Neural progenitor cell (in vitro differentiated cells): ENCODE results near the gene DIPK1B. TPM values are rescaled to one million over a fixed set of nuclear protein-coding genes. Genes with fewer than 3 reads are reported as not detected.

Source experiments
- DNase-seq: peaks from one replicate; pipeline ENCODE4 v3.0.0-alpha.2; 2016; ENCODE audit warnings: low spot score
- H2AFZ ChIP-seq: fragments of 200-600 bp; sonication (generic); replicated peaks from 2 replicates; pipeline ENCODE4 v1.6.1; 2016; ENCODE audit warnings: antibody characterized with exemption
- H3F3A ChIP-seq: fragments of 200-600 bp; sonication (generic); 2 replicates; pipeline ENCODE4 v1.6.1; 2016; ENCODE audit warnings: antibody characterized with exemption, low read depth
- H3K27ac ChIP-seq: fragments of 200-600 bp; sonication (generic); 2 replicates; pipeline ENCODE4 v1.5.1; 2016; ENCODE audit warnings: mild to moderate bottlenecking
- H3K27me3 ChIP-seq: fragments of 200-600 bp; sonication (generic); 2 replicates; pipeline ENCODE4 v1.6.1; 2016; ENCODE audit warnings: mild to moderate bottlenecking, moderate library complexity
- H3K36me3 ChIP-seq: fragments of 200-600 bp; sonication (generic); 2 replicates; pipeline ENCODE4 v1.5.1; 2016
- H3K4me1 ChIP-seq: fragments of 200-600 bp; sonication (generic); 2 replicates; pipeline ENCODE4 v1.6.1; 2016; ENCODE audit warnings: mixed run types
- H3K4me2 ChIP-seq: fragments of 200-600 bp; sonication (generic); 2 replicates; pipeline ENCODE4 v1.6.1; 2016
- H3K4me3 ChIP-seq: fragments of 200-600 bp; sonication (generic); 2 replicates; pipeline ENCODE4 v1.5.1; 2016
- H3K79me2 ChIP-seq: fragments of 200-600 bp; sonication (generic); 2 replicates; pipeline ENCODE4 v1.6.1; 2016; ENCODE audit warnings: low read depth
- H3K9ac ChIP-seq: fragments of 200-600 bp; sonication (generic); 2 replicates; pipeline ENCODE4 v1.6.1; 2016
- H3K9me3 ChIP-seq: fragments of 200-600 bp; sonication (generic); 2 replicates; pipeline ENCODE4 v1.5.1; 2016; ENCODE audit warnings: low read depth
- H4K20me1 ChIP-seq: fragments of 200-600 bp; sonication (generic); 2 replicates; pipeline ENCODE4 v1.6.1; 2016; ENCODE audit warnings: low read depth
- H3K27ac Mint-ChIP-seq: 3 replicates; pipeline ENCODE4 v1.8.0; 2021; ENCODE audit warnings: mixed read lengths
- H3K27me3 Mint-ChIP-seq: 2 replicates; pipeline ENCODE4 v1.8.0; 2022; ENCODE audit warnings: low read depth, mild to moderate bottlenecking, inconsistent platforms, moderate library complexity, mixed read lengths; ENCODE audit not compliant: insufficient read depth
- H3K36me3 Mint-ChIP-seq: 3 replicates; pipeline ENCODE4 v1.8.0; 2021; ENCODE audit warnings: mixed read lengths
- H3K4me1 Mint-ChIP-seq: 3 replicates; pipeline ENCODE4 v1.8.0; 2021; ENCODE audit warnings: mixed read lengths
- H3K4me3 Mint-ChIP-seq: 3 replicates; pipeline ENCODE4 v1.8.0; 2021; ENCODE audit warnings: mild to moderate bottlenecking, moderate library complexity, mixed read lengths
- H3K9me3 Mint-ChIP-seq: 3 replicates; pipeline ENCODE4 v1.8.0; 2020; ENCODE audit warnings: mixed read lengths
- EZH2 ChIP-seq: fragments of 200-600 bp; sonication (generic); IDR thresholded peaks from 2 replicates; pipeline ENCODE4 v1.6.1; 2017; ENCODE audit warnings: antibody characterized with exemption, mild to moderate bottlenecking, moderate library complexity
- EZH2phosphoT487 ChIP-seq: fragments of 200-600 bp; sonication (generic); IDR thresholded peaks from 2 replicates; pipeline ENCODE4 v1.6.1; 2017; ENCODE audit warnings: antibody characterized with exemption
- total RNA-seq: library from RNA; depleted of rRNA; stranded (reverse); fragments of >200 nt; gene quantifications from 2 replicates; pipeline ENCODE4 v1.2.3, GENCODE V29; 2015; ENCODE audit warnings: low replicate concordance
- TF ChIP-seq, protein P1 (sequence below): fragments of 200-600 bp; sonication (generic); IDR thresholded peaks from 2 replicates; pipeline ENCODE4 v1.5.1; 2017; ENCODE audit warnings: antibody characterized with exemption, mild to moderate bottlenecking

The DIPK1B gene
- total RNA-seq, 1 donor from 2014 or later = 11.8 TPM

- Mint-ChIP-seq H3K4me3 (no peak overlapping the region), H3K27ac (no peak overlapping the region), H3K4me1 (peaks cover 14% of the 10 kb centered on the region), H3K9me3 (no peaks in the 10 kb centered on the region), H3K36me3 (peaks cover 1% of the 10 kb centered on the region), H3K27me3 (peaks cover 14% of the 10 kb centered on the region)
- H3K9ac ChIP-seq = no peak overlapping the region
- no peak overlapping the region for H3K4me3 ChIP-seq
- no peaks in the 10 kb centered on the region for H3K4me1 ChIP-seq
- H3K27ac ChIP-seq = no peak overlapping the region
- peaks cover 27% of the 10 kb centered on the region for H3K27me3 ChIP-seq
- no peaks in the 10 kb centered on the region for H3K36me3 ChIP-seq
- peaks cover 4% of the 10 kb centered on the region for H3F3A ChIP-seq
- DNase-seq = no peak
- TF ChIP-seq, protein P1, sequence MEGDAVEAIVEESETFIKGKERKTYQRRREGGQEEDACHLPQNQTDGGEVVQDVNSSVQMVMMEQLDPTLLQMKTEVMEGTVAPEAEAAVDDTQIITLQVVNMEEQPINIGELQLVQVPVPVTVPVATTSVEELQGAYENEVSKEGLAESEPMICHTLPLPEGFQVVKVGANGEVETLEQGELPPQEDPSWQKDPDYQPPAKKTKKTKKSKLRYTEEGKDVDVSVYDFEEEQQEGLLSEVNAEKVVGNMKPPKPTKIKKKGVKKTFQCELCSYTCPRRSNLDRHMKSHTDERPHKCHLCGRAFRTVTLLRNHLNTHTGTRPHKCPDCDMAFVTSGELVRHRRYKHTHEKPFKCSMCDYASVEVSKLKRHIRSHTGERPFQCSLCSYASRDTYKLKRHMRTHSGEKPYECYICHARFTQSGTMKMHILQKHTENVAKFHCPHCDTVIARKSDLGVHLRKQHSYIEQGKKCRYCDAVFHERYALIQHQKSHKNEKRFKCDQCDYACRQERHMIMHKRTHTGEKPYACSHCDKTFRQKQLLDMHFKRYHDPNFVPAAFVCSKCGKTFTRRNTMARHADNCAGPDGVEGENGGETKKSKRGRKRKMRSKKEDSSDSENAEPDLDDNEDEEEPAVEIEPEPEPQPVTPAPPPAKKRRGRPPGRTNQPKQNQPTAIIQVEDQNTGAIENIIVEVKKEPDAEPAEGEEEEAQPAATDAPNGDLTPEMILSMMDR = no peak
- TF ChIP-seq EZH2 = no peak
- no peak for TF ChIP-seq EZH2phosphoT487
- H2AFZ ChIP-seq = no peak overlapping the region
- H4K20me1 ChIP-seq = no peaks in the 10 kb centered on the region
- no peaks in the 10 kb centered on the region for H3K9me3 ChIP-seq
- H3K79me2 ChIP-seq = no peaks in the 10 kb centered on the region
- H3K4me2 ChIP-seq = no peak overlapping the region
Observed at GRCh38 chr9:136707011-136707410, 5.4 kb upstream of the DIPK1B start.

GRCh38 chr9:136707849-136708517, 4.4 kb upstream of the DIPK1B start:
- Histone ChIP-seq H3K4me2 (no peak overlapping the region), H2AFZ (no peak overlapping the region), H3K27ac (no peak overlapping the region), H4K20me1 (peaks cover 2% of the 10 kb centered on the region), H3K79me2 (peaks cover 3% of the 10 kb centered on the region), H3K9me3 (no peaks in the 10 kb centered on the region), H3K4me3 (no peak overlapping the region), H3K36me3 (no peaks in the 10 kb centered on the region), H3K27me3 (peaks cover 25% of the 10 kb centered on the region), H3F3A (peaks cover 5% of the 10 kb centered on the region), H3K9ac (no peak overlapping the region), H3K4me1 (peaks cover under 1% of the 10 kb centered on the region)
- H3K9me3 Mint-ChIP-seq = no peaks in the 10 kb centered on the region
- TF ChIP-seq, protein P1 = no peak
- TF ChIP-seq EZH2phosphoT487 (no peak), EZH2 (no peak)
- H3K36me3 Mint-ChIP-seq = peaks cover 1% of the 10 kb centered on the region
- H3K4me1 Mint-ChIP-seq = peaks cover 11% of the 10 kb centered on the region
- H3K4me3 Mint-ChIP-seq = no peak overlapping the region
- DNase-seq = no peak
- no peak overlapping the region for H3K27ac Mint-ChIP-seq
- H3K27me3 Mint-ChIP-seq = peaks cover 11% of the 10 kb centered on the region

DNA sequence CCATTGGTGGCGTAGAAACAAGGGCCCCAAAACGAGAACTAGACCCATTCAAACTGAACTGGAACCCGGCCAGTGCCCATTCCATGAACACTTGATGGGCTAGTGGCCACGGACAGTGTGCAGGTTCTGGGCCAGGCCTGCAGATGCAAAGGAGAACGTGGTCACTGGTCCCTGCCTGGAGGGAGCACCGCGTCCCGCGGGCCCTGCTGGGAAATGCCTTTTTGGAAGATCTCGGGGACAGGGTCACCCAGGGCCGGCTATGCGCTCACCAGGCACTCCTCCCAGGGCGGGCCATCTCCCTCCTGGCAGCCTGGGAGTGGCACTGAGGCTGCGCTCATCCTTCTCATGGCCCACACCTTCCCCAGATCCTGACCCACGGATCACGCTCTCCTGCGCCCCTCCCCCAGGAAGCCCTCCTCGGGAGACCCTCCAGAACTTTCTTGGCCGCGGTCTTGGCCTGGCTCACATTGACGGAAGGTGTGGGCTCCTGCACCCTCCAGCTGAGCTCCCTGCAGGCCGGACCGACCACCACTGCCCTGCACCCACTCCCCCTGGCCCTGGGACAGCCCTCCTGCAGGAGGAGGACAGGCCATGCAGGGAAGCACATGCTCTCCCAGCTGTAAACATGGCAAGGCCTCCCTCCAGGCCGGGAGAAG, 2.8 kb upstream of the DIPK1B start:
- H3K9me3 ChIP-seq = no peaks in the 10 kb centered on the region
- no peak for DNase-seq
- peaks cover 18% of the 10 kb centered on the region for H4K20me1 ChIP-seq
- H3K4me3 ChIP-seq = no peak overlapping the region
- Mint-ChIP-seq H3K9me3 (no peaks in the 10 kb centered on the region), H3K4me3 (no peak overlapping the region), H3K27ac (no peak overlapping the region), H3K27me3 (peaks cover 8% of the 10 kb centered on the region), H3K4me1 (peaks cover 11% of the 10 kb centered on the region), H3K36me3 (peaks cover 1% of the 10 kb centered on the region)
- no peak overlapping the region for H3K27ac ChIP-seq
- H3K79me2 ChIP-seq = peaks cover 19% of the 10 kb centered on the region
- no peak overlapping the region for H3K9ac ChIP-seq
- H2AFZ ChIP-seq = no peak overlapping the region
- peaks cover 9% of the 10 kb centered on the region for H3K4me1 ChIP-seq
- no peaks in the 10 kb centered on the region for H3K36me3 ChIP-seq
- H3K27me3 ChIP-seq = peaks cover 25% of the 10 kb centered on the region
- H3F3A ChIP-seq = peaks cover 9% of the 10 kb centered on the region
- TF ChIP-seq EZH2 (no peak), EZH2phosphoT487 (no peak)
- TF ChIP-seq, protein P1 = no peak
- no peak overlapping the region for H3K4me2 ChIP-seq
